PC-9 (cell line): ENCODE data around the gene ZNF215.

Source experiments
- CTCF ChIP-seq: fragments of 200-600 bp; sonication (generic); conservative IDR thresholded peaks from 2 replicates; pipeline ENCODE4 v1.6.1; 2017; ENCODE audit warnings: mixed run types, antibody characterized with exemption, mild to moderate bottlenecking, moderate library complexity
- EZH2 ChIP-seq: fragments of 200-600 bp; sonication (generic); IDR thresholded peaks from 2 replicates; pipeline ENCODE4 v1.8.0; 2017; ENCODE audit warnings: antibody characterized with exemption, low read depth

DNA sequence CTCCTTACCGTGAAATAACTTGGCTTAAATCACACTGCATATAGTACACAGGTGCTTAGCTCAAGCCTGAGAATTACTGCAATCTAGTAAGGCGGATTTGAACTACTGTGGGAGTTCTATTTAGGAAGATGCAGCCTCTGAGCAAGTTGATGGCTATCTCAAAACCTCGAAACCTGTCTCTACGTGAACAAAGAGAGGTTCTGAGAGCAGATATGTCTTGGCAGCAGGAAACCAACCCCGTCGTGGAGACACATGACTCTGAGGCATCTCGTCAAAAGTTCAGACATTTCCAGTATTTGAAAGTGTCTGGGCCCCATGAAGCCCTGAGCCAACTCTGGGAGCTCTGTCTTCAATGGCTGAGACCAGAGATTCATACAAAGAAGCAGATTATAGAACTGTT is 5.9 kb downstream of the ZNF215 start:
- TF ChIP-seq CTCF = no peak
- TF ChIP-seq EZH2 = no peak
